ENCODE results near the gene TMEM179.

GRCh38 chr14:104560586-104560945 lies 44.0 kb downstream of the TMEM179 start:
- TF ChIP-seq, protein P1, sequence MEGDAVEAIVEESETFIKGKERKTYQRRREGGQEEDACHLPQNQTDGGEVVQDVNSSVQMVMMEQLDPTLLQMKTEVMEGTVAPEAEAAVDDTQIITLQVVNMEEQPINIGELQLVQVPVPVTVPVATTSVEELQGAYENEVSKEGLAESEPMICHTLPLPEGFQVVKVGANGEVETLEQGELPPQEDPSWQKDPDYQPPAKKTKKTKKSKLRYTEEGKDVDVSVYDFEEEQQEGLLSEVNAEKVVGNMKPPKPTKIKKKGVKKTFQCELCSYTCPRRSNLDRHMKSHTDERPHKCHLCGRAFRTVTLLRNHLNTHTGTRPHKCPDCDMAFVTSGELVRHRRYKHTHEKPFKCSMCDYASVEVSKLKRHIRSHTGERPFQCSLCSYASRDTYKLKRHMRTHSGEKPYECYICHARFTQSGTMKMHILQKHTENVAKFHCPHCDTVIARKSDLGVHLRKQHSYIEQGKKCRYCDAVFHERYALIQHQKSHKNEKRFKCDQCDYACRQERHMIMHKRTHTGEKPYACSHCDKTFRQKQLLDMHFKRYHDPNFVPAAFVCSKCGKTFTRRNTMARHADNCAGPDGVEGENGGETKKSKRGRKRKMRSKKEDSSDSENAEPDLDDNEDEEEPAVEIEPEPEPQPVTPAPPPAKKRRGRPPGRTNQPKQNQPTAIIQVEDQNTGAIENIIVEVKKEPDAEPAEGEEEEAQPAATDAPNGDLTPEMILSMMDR (IDR thresholded peaks at IDR 0.05): no peak
- no peak for TF ChIP-seq POLR2A (IDR thresholded peaks at IDR 0.05)
